Cardiac fibroblast (primary cell): ENCODE measurements around the gene HSPA5.

Source experiments
- DNase-seq, 2 donors: peaks; one replicate each; pipeline versions ENCODE4 v3.0.0 to v3.0.0-alpha.2; 2010; ENCODE audit warnings: low read depth in 2 of 2
- H3K4me3 ChIP-seq, 2 donors: replicated peaks in 1 of 2; 1 replicate in 1 of 2; 2 replicates in 1 of 2; pipeline ENCODE4 v1.5.1; 2011; ENCODE audit warnings: low read depth in 2 of 2, low read length in 2 of 2, mild to moderate bottlenecking in 2 of 2, moderate library complexity in 1 of 2
- TF ChIP-seq, protein P1 (sequence below): IDR thresholded peaks from one replicate; pipeline ENCODE4 v1.5.1; 2011; ENCODE audit warnings: low read depth, mild to moderate bottlenecking, low read length, inconsistent platforms

Gene HSPA5

DNA sequence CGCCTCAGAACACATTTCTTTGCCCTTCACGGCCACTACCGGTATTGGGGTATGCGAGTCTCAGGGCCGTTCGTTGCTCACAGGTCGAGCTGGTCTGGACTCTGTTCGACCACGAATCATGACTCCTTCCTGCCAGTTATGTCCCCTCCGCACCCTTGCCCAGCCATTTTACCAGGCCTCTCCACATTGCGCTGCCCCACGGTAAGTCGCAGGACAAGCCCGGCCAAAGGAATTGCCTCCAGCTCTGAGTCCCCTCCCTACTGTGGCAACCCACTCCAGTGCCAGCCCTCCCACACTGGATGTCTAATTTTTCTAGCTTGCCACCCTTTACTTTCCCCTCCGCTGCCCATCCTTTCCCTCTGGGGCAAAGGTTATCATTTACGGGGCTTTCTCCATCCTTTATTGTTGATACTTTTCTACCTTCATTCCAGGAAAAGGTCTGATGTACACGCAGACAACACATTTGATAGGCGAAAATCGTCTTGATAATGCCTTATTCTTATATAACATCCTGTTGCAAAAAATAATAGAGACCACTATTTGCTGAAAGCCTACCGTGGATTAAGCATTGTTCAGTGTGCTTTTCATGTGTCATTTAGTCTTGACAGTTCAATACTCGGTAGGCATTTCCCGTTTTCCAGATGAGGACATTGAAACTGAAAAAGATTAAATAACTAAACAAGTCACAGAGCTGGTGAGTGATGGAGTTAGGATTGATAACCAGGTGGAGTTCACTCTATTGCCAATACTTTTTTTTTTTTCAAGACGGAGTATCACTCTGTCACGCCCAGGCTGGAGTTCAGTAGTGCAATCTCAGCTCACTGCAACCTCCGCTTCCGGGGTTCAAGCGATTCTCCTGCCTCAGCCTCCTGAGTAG, 958 bp upstream of the HSPA5 start:
- TF ChIP-seq, protein P1, sequence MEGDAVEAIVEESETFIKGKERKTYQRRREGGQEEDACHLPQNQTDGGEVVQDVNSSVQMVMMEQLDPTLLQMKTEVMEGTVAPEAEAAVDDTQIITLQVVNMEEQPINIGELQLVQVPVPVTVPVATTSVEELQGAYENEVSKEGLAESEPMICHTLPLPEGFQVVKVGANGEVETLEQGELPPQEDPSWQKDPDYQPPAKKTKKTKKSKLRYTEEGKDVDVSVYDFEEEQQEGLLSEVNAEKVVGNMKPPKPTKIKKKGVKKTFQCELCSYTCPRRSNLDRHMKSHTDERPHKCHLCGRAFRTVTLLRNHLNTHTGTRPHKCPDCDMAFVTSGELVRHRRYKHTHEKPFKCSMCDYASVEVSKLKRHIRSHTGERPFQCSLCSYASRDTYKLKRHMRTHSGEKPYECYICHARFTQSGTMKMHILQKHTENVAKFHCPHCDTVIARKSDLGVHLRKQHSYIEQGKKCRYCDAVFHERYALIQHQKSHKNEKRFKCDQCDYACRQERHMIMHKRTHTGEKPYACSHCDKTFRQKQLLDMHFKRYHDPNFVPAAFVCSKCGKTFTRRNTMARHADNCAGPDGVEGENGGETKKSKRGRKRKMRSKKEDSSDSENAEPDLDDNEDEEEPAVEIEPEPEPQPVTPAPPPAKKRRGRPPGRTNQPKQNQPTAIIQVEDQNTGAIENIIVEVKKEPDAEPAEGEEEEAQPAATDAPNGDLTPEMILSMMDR = no peak
- DNase-seq = peak in 1 of 2 donors; percentile 51
- peak overlapping the region; percentile 63 to 67 for H3K4me3 ChIP-seq

DNA sequence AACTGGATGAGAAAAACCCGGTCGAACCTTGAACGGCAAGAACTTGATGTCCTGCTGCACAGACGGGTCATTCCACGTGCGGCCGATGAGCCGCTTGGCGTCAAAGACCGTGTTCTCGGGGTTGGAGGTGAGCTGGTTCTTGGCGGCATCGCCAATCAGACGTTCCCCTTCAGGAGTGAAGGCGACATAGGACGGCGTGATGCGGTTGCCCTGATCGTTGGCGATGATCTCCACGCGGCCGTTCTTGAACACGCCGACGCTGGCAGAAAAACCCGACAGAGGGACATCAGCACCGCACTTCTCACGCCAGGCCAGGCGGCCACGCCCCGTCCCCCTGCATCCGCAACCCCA, 519 bp downstream of the HSPA5 start:
- DNase-seq = peak; percentile 40 to 47
- TF ChIP-seq, protein P1 = no peak
- H3K4me3 ChIP-seq = peak overlapping the region; percentile 92 to 99

DNA sequence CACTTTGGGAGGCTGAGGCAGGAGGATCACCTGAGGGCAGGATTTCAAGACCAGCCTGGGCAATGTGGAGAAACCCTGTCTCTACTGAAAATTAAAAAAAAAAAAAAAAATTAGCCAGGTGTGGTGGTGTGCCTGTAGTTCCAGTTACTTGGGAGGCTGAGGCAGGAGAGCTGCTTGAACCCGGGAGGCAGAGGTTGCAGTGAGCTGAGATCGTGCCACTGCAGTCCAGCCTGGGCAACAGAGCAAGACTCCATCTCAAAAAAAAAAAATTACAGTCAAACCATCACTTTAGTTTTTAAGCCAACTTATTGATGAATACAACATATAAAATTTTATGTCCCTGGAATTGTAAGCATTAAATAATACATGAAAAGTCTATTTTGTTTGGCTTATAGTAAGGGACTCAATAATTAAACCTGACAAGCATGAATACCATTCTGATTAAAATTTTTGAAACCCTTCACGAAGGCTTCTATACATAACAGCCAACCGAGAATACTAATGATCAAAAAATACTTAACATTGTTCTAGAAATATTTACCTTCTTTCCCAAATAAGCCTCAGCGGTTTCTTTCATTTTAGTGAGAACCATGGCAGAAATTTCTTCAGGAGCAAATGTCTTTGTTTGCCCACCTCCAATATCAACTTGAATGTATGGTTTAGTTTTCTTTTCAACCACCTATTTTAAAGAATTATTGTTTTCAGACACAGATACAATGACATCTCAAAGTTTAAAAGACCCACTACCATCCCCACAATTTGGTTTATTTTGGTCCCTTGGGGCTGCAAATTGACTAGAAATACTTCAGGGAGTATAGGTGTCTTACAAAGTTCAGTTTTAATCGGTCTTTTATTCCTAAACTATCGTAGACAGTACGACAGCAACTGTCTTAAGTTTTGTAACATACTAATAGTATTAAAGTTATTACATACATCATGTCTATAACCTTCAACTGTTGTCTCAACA, 1.2 kb downstream of the HSPA5 start:
- TF ChIP-seq, protein P1 = no peak
- peak overlapping the region; percentile 92 to 99 for H3K4me3 ChIP-seq
- DNase-seq = no peak

DNA sequence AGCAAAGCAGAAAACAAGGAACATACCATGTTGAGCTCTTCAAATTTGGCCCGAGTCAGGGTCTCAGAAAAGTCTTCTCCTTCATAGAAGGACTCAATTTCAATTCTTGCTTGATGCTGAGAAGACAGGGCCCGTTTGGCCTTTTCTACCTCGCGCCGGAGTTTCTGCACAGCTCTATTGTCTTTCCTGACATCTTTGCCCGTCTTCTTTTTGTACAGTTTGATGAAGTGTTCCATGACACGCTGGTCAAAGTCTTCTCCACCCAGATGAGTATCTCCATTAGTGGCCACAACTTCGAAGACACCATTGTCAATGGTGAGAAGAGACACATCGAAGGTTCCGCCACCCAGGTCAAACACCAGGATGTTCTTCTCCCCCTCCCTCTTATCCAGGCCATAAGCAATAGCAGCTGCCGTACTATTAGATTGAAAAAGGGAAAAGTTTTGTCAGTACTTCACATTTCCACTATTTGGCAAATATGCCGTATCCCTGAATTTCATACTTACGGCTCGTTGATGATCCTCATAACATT, 2.2 kb downstream of the HSPA5 start:
- H3K4me3 ChIP-seq = peak overlapping the region; percentile 92 to 99
- TF ChIP-seq, protein P1 = no peak
- DNase-seq = no peak

DNA sequence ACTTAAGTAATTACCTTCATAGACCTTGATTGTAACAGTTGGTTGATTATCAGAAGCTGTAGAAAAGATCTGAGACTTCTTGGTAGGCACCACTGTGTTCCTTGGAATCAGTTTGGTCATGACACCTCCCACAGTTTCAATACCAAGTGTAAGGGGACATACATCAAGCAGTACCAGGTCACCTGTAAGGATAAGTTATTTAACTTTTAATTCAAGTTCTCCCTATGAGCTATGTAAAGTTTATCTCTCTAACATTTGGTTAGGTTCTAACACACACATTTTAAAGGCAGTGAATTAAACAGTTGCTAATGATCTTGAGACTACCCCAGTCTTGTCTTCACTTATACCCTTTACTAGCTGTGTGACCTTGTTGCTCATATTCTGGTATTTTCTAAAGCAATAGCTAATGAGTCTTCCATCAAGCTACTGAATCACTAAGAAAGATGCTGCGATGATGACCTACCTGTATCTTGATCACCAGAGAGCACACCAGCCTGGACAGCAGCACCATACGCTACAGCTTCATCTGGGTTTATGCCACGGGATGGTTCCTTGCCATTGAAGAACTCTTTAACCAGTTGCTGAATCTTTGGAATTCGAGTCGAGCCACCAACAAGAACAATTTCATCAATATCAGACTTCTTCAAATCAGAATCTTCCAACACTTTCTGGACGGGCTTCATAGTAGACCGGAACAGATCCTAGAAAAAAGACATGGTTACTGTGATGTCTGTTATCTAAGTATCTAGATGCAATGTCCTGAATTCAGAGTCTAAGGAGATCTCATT, 2.8 kb downstream of the HSPA5 start:
- H3K4me3 ChIP-seq = peak overlapping the region; percentile 92 to 99
- TF ChIP-seq, protein P1 = no peak
- peak in 1 of 2 donors; percentile 9 for DNase-seq

DNA sequence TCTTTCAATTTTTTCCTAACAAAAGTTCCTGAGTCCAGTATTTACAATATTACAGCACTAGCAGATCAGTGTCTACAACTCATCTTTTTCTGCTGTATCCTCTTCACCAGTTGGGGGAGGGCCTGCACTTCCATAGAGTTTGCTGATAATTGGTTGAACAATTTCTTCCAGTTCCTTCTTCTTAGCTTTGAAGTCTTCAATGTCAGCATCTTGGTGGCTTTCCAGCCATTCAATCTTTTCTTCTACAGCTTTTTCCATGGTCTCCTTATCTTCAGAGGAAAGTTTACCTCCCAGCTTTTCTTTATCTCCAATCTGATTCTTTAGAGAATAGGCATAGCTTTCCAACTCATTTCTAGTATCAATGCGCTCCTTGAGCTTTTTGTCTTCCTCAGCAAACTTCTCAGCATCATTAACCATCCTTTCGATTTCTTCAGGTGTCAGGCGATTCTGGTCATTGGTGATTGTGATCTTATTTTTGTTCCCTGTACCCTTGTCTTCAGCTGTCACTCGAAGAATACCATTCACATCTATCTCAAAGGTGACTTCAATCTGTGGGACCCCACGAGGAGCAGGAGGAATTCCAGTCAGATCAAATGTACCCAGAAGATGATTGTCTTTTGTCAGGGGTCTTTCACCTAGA, 4.5 kb downstream of the HSPA5 start:
- peak in 1 of 2 donors; percentile 15 for DNase-seq
- H3K4me3 ChIP-seq = peak overlapping the region in 1 of 2 donors; percentile 24
